Measurements from ENCODE around the gene NAT8L.

- TF ChIP-seq EP300 (IDR thresholded peaks at IDR 0.05) = no peak
- TF ChIP-seq CTCF (IDR thresholded peaks at IDR 0.05) = no peak
Observed at GRCh38 chr4:2077537-2078460, 18.7 kb downstream of the NAT8L start.

Data from esophagus muscularis mucosa (tissue), 3 donors.